K562 (cell line): ENCODE measurements around the gene SKAP1. TPM values are rescaled to one million over a fixed set of nuclear protein-coding genes. Genes with fewer than 3 reads are reported as not detected.

Experiments used
- CHD1 ChIP-seq: fragments of 200-600 bp; sonication (generic); IDR thresholded peaks from one replicate; pipeline ENCODE4 v1.6.1; 2012; ENCODE audit warnings: mild to moderate bottlenecking, moderate library complexity, low read length, inconsistent platforms
- ERF ChIP-seq: fragments of 450-650 bp; formaldehyde crosslinking; IDR thresholded peaks from 2 replicates; pipeline ENCODE4 v1.4.0; 2020; ENCODE audit warnings: mild to moderate bottlenecking, mixed read lengths
- FOXK1 ChIP-seq: sonication (generic); formaldehyde crosslinking; IDR thresholded peaks from 2 replicates; pipeline ENCODE4 v1.8.0; 2022; ENCODE audit warnings: missing genetic modification reagents, mild to moderate bottlenecking, borderline replicate concordance
- GTF2A2 ChIP-seq: IDR thresholded peaks from 2 replicates; pipeline ENCODE4 v1.6.1; 2016; ENCODE audit warnings: mild to moderate bottlenecking, missing genetic modification characterization, missing compliant biosample characterization
- HDAC1 ChIP-seq, 2 experiments: fragments of 450-650 bp; IDR thresholded peaks; 2 replicates each; pipeline ENCODE4 v1.6.1; 2016 to 2017; ENCODE audit warnings: inconsistent platforms in 1 of 2, mild to moderate bottlenecking in 1 of 2, moderate library complexity in 1 of 2
- HNRNPK ChIP-seq: fragments of 200-400 bp; formaldehyde crosslinking; IDR thresholded peaks from one replicate; pipeline ENCODE4 v1.6.1; 2018; ENCODE audit warnings: mild to moderate bottlenecking, low read depth, low read length; ENCODE audit not compliant: poor library complexity, severe bottlenecking
- KAT7 ChIP-seq: sonication (generic); formaldehyde crosslinking; IDR thresholded peaks from 2 replicates; pipeline ENCODE4 v1.8.0; 2022; ENCODE audit warnings: missing genetic modification reagents, mild to moderate bottlenecking, borderline replicate concordance
- MTA2 ChIP-seq: fragments of 450-650 bp; IDR thresholded peaks from 2 replicates; pipeline ENCODE4 v1.6.1; 2016; ENCODE audit warnings: low read depth
- NCOR1 ChIP-seq: fragments of 450-650 bp; IDR thresholded peaks from 2 replicates; pipeline ENCODE4 v1.6.1; 2016; ENCODE audit warnings: mild to moderate bottlenecking, moderate library complexity
- RBFOX2 ChIP-seq: fragments of 200-400 bp; formaldehyde crosslinking; IDR thresholded peaks from 2 replicates; pipeline ENCODE4 v1.6.1; 2017; ENCODE audit warnings: low read depth, mild to moderate bottlenecking, low read length, moderate library complexity
- SMAD1 ChIP-seq: fragments of 150-350 bp; IDR thresholded peaks from 2 replicates; pipeline ENCODE4 v1.6.1; 2014; ENCODE audit warnings: low read length, low read depth; ENCODE audit not compliant: partially characterized antibody
- STAT5A ChIP-seq: IDR thresholded peaks from 2 replicates; pipeline ENCODE4 v1.6.1; 2012; ENCODE audit warnings: low read length, inconsistent platforms, borderline replicate concordance
- ZNF263 ChIP-seq: sonication (generic); formaldehyde crosslinking; IDR thresholded peaks from 2 replicates; pipeline ENCODE4 v1.8.0; 2022; ENCODE audit warnings: mild to moderate bottlenecking, missing genetic modification reagents, borderline replicate concordance
- ZNF3 ChIP-seq: fragments of 250-450 bp; sonication (Bioruptor Pico); IDR thresholded peaks from 2 replicates; pipeline ENCODE4 v1.5.0; 2021; ENCODE audit warnings: mild to moderate bottlenecking, moderate library complexity
- ZNF444 ChIP-seq: fragments of 250-450 bp; sonication (Bioruptor Pico); IDR thresholded peaks from 2 replicates; pipeline ENCODE4 v1.4.0; 2020; ENCODE audit warnings: mild to moderate bottlenecking, moderate library complexity
- polyA plus RNA-seq, 8 experiments: library from polyadenylated mRNA; depleted of rRNA in 4 of 8; stranded (reverse) in 5 of 8; unstranded in 3 of 8; fragments of >200 nt; fragmentation: Nextera tagmentation in 2 of 8; fragmentation: Illumina TruSeq in 1 of 8; extraction: Ambion mirVana in 2 of 8; extraction: Trizol in 1 of 8; gene quantifications; 2 replicates each; pipeline versions ENCODE4 v1.2.1 to v1.2.3, GENCODE V29; 2011 to 2014; ENCODE audit warnings: inconsistent platforms in 1 of 8, missing spikeins in 1 of 8
- total RNA-seq, 7 experiments: library from RNA; depleted of rRNA in 6 of 7; stranded (reverse); fragments of >200 nt in 6 of 7; fragmentation: Illumina TruSeq in 2 of 7; extraction: Trizol in 2 of 7; gene quantifications; 2 replicates each; pipeline versions ENCODE4 v1.2.1 to v1.2.3, GENCODE V29; 2011 to 2021; ENCODE audit warnings: low replicate concordance in 1 of 7
- TF ChIP-seq, protein P1 (sequence below): sonication (generic); IDR thresholded peaks from 2 replicates; pipeline ENCODE4 v1.6.1; 2016
- TF ChIP-seq, protein P2 (sequence below): fragments of 450-650 bp; formaldehyde crosslinking; IDR thresholded peaks from 2 replicates; pipeline ENCODE4 v1.4.0; 2022; ENCODE audit warnings: missing genetic modification characterization
- TF ChIP-seq, protein P3 (sequence below): sonication (generic); formaldehyde crosslinking; IDR thresholded peaks from 2 replicates; pipeline ENCODE4 v1.8.1; 2022; ENCODE audit warnings: missing genetic modification reagents
- TF ChIP-seq, protein P4 (sequence below), 2 experiments: fragments of 450-650 bp; IDR thresholded peaks; 2 replicates each; pipeline ENCODE4 v1.6.1; 2018; ENCODE audit warnings: mild to moderate bottlenecking in 2 of 2, low read depth in 1 of 2; ENCODE audit not compliant: partially characterized antibody in 2 of 2
- TF ChIP-seq, protein P5 (sequence below): IDR thresholded peaks from 2 replicates; pipeline ENCODE4 v1.6.1; 2011; ENCODE audit warnings: borderline replicate concordance, low read depth, mild to moderate bottlenecking, moderate library complexity, low read length; ENCODE audit not compliant: insufficient read depth, poor library complexity, severe bottlenecking

SKAP1 gene
- total and polyA plus RNA-seq, 9 of the 15 experiments (the other 6 are each of a cell fraction or from before 2014, with no cell fraction given) = 0.06 to 0.80 (median 0.10) TPM; not detected in 4

DNA sequence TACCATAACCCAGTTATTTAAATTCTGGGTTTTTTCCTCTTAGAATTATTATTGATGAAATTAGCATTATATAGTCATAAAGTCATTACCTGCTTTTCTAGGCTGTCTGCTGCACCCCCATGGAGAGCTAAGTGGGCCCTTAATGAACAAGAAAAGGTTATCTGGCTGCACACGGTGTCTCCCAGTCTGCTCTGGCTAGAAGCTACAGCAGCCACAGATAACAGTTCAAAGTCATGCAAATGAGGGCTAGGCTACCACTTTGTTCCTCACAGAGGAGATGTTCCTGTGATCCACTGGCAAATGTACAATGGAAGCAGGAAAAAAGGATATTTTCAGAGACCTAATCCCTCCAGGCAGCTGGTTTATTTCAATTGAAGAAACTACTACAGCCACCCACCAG lies 210.4 kb downstream of the SKAP1 start (continued):
- no peak for TF ChIP-seq ERF (CRISPR knock-in tag)
- no peak for TF ChIP-seq FOXK1
- TF ChIP-seq, protein P1, sequence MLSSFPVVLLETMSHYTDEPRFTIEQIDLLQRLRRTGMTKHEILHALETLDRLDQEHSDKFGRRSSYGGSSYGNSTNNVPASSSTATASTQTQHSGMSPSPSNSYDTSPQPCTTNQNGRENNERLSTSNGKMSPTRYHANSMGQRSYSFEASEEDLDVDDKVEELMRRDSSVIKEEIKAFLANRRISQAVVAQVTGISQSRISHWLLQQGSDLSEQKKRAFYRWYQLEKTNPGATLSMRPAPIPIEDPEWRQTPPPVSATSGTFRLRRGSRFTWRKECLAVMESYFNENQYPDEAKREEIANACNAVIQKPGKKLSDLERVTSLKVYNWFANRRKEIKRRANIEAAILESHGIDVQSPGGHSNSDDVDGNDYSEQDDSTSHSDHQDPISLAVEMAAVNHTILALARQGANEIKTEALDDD = peak; percentile 72; the same call in 1 of the 2 replicates
- no peak for TF ChIP-seq SMAD1
- no peak for TF ChIP-seq ZNF444
- TF ChIP-seq, protein P2, sequence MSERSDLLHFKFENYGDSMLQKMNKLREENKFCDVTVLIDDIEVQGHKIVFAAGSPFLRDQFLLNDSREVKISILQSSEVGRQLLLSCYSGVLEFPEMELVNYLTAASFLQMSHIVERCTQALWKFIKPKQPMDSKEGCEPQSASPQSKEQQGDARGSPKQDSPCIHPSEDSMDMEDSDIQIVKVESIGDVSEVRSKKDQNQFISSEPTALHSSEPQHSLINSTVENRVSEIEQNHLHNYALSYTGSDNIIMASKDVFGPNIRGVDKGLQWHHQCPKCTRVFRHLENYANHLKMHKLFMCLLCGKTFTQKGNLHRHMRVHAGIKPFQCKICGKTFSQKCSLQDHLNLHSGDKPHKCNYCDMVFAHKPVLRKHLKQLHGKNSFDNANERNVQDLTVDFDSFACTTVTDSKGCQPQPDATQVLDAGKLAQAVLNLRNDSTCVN (CRISPR knock-in tag) = no peak
- TF ChIP-seq RBFOX2 = no peak
- TF ChIP-seq CHD1 = no peak
- no peak for TF ChIP-seq ZNF263 (CRISPR knock-in tag)
- TF ChIP-seq, protein P3, sequence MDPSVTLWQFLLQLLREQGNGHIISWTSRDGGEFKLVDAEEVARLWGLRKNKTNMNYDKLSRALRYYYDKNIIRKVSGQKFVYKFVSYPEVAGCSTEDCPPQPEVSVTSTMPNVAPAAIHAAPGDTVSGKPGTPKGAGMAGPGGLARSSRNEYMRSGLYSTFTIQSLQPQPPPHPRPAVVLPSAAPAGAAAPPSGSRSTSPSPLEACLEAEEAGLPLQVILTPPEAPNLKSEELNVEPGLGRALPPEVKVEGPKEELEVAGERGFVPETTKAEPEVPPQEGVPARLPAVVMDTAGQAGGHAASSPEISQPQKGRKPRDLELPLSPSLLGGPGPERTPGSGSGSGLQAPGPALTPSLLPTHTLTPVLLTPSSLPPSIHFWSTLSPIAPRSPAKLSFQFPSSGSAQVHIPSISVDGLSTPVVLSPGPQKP (CRISPR knock-in tag) = no peak
- TF ChIP-seq HDAC1 (IDR thresholded peaks at IDR 0.05) = no peak; a peak in 1 of 4 replicates
- no peak for TF ChIP-seq HNRNPK
- TF ChIP-seq NCOR1 = peak; percentile 85
- TF ChIP-seq, protein P4, sequence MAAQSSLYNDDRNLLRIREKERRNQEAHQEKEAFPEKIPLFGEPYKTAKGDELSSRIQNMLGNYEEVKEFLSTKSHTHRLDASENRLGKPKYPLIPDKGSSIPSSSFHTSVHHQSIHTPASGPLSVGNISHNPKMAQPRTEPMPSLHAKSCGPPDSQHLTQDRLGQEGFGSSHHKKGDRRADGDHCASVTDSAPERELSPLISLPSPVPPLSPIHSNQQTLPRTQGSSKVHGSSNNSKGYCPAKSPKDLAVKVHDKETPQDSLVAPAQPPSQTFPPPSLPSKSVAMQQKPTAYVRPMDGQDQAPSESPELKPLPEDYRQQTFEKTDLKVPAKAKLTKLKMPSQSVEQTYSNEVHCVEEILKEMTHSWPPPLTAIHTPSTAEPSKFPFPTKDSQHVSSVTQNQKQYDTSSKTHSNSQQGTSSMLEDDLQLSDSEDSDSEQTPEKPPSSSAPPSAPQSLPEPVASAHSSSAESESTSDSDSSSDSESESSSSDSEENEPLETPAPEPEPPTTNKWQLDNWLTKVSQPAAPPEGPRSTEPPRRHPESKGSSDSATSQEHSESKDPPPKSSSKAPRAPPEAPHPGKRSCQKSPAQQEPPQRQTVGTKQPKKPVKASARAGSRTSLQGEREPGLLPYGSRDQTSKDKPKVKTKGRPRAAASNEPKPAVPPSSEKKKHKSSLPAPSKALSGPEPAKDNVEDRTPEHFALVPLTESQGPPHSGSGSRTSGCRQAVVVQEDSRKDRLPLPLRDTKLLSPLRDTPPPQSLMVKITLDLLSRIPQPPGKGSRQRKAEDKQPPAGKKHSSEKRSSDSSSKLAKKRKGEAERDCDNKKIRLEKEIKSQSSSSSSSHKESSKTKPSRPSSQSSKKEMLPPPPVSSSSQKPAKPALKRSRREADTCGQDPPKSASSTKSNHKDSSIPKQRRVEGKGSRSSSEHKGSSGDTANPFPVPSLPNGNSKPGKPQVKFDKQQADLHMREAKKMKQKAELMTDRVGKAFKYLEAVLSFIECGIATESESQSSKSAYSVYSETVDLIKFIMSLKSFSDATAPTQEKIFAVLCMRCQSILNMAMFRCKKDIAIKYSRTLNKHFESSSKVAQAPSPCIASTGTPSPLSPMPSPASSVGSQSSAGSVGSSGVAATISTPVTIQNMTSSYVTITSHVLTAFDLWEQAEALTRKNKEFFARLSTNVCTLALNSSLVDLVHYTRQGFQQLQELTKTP (IDR thresholded peaks at IDR 0.05; ENCODE audit: low read depth in 1 of 2, partially characterized antibody in 2 of 2) = no peak
- no peak for TF ChIP-seq GTF2A2 (tag)
- peak; percentile 65 for TF ChIP-seq MTA2
- TF ChIP-seq ZNF3 (CRISPR knock-in tag) = no peak
- TF ChIP-seq KAT7 = no peak
- TF ChIP-seq, protein P5, sequence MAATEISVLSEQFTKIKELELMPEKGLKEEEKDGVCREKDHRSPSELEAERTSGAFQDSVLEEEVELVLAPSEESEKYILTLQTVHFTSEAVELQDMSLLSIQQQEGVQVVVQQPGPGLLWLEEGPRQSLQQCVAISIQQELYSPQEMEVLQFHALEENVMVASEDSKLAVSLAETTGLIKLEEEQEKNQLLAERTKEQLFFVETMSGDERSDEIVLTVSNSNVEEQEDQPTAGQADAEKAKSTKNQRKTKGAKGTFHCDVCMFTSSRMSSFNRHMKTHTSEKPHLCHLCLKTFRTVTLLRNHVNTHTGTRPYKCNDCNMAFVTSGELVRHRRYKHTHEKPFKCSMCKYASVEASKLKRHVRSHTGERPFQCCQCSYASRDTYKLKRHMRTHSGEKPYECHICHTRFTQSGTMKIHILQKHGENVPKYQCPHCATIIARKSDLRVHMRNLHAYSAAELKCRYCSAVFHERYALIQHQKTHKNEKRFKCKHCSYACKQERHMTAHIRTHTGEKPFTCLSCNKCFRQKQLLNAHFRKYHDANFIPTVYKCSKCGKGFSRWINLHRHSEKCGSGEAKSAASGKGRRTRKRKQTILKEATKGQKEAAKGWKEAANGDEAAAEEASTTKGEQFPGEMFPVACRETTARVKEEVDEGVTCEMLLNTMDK = no peak
- TF ChIP-seq STAT5A = peak; percentile 75
